ENCODE measurements around the gene PPDPF.

DNA sequence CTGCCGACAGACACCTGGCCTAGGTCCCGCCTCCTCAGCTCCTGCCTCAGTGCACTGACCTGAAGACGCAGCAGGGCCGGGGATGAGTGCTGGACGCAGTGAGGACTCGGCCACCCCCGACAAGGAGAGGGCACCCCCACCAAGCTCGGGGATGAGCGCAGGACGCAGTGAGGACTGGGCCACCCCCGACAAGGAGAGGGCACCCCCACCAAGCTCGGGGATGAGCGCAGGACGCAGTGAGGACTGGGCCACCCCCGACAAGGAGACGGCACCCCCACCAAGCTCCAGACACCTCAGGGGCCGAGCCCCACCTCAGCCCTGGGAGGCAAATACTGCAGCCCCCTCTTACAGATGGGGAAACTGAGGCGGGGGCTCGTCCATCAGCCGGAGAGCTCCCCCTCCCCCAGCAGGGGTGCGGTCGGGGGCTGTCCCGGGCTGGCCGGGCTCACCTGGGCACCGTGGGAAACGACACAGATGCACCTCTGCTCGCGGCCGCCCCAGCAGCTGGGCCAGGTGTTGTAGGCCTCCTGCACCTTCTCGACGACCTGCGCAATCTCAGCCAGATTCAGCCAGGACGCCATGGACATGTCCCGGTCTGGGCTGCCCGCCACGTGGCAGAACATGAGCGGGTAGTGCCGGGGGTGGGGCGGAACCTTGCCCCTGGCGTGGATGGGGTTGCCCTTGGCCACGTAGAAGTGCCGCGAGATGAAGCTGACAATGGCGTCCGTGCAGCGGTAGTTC lies 46.0 kb downstream of the PPDPF start:
- TF ChIP-seq, protein P1, sequence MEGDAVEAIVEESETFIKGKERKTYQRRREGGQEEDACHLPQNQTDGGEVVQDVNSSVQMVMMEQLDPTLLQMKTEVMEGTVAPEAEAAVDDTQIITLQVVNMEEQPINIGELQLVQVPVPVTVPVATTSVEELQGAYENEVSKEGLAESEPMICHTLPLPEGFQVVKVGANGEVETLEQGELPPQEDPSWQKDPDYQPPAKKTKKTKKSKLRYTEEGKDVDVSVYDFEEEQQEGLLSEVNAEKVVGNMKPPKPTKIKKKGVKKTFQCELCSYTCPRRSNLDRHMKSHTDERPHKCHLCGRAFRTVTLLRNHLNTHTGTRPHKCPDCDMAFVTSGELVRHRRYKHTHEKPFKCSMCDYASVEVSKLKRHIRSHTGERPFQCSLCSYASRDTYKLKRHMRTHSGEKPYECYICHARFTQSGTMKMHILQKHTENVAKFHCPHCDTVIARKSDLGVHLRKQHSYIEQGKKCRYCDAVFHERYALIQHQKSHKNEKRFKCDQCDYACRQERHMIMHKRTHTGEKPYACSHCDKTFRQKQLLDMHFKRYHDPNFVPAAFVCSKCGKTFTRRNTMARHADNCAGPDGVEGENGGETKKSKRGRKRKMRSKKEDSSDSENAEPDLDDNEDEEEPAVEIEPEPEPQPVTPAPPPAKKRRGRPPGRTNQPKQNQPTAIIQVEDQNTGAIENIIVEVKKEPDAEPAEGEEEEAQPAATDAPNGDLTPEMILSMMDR (IDR thresholded peaks at IDR 0.05): no peak
- no peak for TF ChIP-seq POLR2AphosphoS5 (IDR thresholded peaks at IDR 0.05)
- TF ChIP-seq POLR2A (IDR thresholded peaks at IDR 0.05): no peak
